Fibroblast of skin of scalp (primary cell): Measurements from ENCODE around the gene GLIS1.

Experiments used
- DNase-seq: peaks from one replicate; pipeline ENCODE4 v3.0.0-alpha.2; 2013

GLIS1 gene

GRCh38 chr1:53543778-53544695, 194.9 kb downstream of the GLIS1 start:
- DNase-seq = peak; percentile 40

GRCh38 chr1:53543130-53543777, 195.7 kb downstream of the GLIS1 start:
- DNase-seq = no peak

- no peak for DNase-seq
These were observed 196.4 kb downstream of the GLIS1 start for GRCh38 chr1:53542551-53542950.

- DNase-seq = peak; percentile 89
These were observed 197.0 kb downstream of the GLIS1 start for GRCh38 chr1:53541761-53542550.

- DNase-seq = no peak
These were observed 197.7 kb downstream of the GLIS1 start for GRCh38 chr1:53541263-53541625.

- DNase-seq = no peak
These were observed 198.2 kb downstream of the GLIS1 start for GRCh38 chr1:53540604-53541262.

GRCh38 chr1:53539711-53540603, 199.0 kb downstream of the GLIS1 start:
- no peak for DNase-seq

GRCh38 chr1:53539226-53539625, 199.7 kb downstream of the GLIS1 start:
- no peak for DNase-seq

- no peak for DNase-seq
These were observed 202.4 kb downstream of the GLIS1 start for GRCh38 chr1:53536606-53537005.

GRCh38 chr1:53535846-53536245, 203.1 kb downstream of the GLIS1 start:
- DNase-seq = no peak

GRCh38 chr1:53535226-53535625, 203.7 kb downstream of the GLIS1 start:
- DNase-seq = no peak

GRCh38 chr1:53532912-53533311, 206.1 kb downstream of the GLIS1 start:
- DNase-seq = no peak

- DNase-seq = no peak
These were observed 206.6 kb downstream of the GLIS1 start for GRCh38 chr1:53532377-53532776.

- no peak for DNase-seq
These were observed 208.4 kb downstream of the GLIS1 start for GRCh38 chr1:53530550-53530949.

GRCh38 chr1:53529555-53529954, 209.4 kb downstream of the GLIS1 start:
- DNase-seq = no peak

GRCh38 chr1:53527368-53527767, 211.6 kb downstream of the GLIS1 start:
- DNase-seq = no peak

GRCh38 chr1:53526451-53527101, 212.4 kb downstream of the GLIS1 start:
- peak; percentile 94 for DNase-seq

- peak; percentile 15 for DNase-seq
These were observed 213.4 kb downstream of the GLIS1 start for GRCh38 chr1:53525595-53525994.

GRCh38 chr1:53524428-53525375, 214.3 kb downstream of the GLIS1 start:
- no peak for DNase-seq
